HG03139 (cell line): ENCODE measurements around the gene SLC25A3.

Source experiments
- ATAC-seq: cut with Tn5 transposase; IDR thresholded peaks from one replicate; pipeline ENCODE4 v1.9.1; 2021; ENCODE audit not compliant: unreplicated experiment

Gene SLC25A3

DNA sequence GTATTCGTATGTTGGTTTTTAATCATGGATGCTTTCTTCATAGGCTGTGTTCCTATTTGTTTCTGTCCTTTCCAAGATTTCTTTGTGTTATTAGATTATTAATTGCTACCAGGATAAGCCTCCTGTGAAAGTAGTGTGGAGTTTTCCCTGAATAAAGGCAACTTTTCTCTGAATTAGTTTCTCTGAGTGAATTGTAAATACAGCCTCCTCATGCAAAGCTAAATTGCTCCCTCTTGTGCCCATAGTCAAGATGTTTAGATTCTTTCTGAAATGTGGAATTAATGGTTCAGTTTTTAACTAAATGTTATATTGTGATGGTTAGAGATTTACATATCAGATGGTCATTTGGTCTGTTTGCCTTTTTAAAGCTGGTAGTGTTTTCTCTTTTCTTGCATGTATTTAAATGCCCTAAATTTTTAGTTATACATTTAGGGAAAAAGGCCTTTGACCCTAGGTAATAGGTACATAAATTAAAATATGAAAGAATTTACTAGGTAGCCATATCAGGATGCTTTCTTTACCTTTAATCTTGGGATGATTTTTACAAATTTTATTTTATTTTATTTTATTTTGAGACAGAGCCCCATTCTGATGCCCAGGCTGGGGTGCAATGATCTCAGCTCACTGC, 60.5 kb downstream of the SLC25A3 start:
- no peak for ATAC-seq
